Measurements from ENCODE around the gene PHF19.

DNA sequence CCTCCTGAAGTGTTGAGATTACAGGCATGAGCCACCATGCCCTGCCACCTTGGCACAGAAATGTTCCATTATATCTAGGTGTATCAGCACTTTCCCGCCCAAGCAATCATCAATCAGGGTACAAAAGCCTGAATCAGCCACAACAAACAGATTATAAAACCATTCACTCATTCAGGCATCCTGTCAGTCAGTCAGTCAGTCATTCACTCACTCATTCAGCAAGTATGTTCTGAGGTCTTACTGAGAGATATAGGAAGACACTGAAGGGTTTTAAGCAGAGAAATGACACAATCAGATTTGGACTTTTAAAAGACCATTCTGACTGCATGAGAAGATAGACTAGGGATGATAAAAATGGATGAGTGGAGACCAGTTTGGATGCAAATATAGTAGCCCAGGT lies 47.3 kb downstream of the PHF19 start:
- no peak for TF ChIP-seq EP300 (conservative IDR thresholded peaks at IDR 0.05; ENCODE audit: poor library complexity, severe bottlenecking)
- TF ChIP-seq, protein P1, sequence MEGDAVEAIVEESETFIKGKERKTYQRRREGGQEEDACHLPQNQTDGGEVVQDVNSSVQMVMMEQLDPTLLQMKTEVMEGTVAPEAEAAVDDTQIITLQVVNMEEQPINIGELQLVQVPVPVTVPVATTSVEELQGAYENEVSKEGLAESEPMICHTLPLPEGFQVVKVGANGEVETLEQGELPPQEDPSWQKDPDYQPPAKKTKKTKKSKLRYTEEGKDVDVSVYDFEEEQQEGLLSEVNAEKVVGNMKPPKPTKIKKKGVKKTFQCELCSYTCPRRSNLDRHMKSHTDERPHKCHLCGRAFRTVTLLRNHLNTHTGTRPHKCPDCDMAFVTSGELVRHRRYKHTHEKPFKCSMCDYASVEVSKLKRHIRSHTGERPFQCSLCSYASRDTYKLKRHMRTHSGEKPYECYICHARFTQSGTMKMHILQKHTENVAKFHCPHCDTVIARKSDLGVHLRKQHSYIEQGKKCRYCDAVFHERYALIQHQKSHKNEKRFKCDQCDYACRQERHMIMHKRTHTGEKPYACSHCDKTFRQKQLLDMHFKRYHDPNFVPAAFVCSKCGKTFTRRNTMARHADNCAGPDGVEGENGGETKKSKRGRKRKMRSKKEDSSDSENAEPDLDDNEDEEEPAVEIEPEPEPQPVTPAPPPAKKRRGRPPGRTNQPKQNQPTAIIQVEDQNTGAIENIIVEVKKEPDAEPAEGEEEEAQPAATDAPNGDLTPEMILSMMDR (IDR thresholded peaks at IDR 0.05; ENCODE audit: poor library complexity, severe bottlenecking) = no peak
- TF ChIP-seq EZH2 (IDR thresholded peaks at IDR 0.05; ENCODE audit: borderline replicate concordance, insufficient read depth, low read length, poor library complexity, severe bottlenecking) = no peak
- TF ChIP-seq MXI1 (conservative IDR thresholded peaks at IDR 0.05; ENCODE audit: poor library complexity, severe bottlenecking) = no peak
- no peak for TF ChIP-seq RAD21 (conservative IDR thresholded peaks at IDR 0.05)
- TF ChIP-seq, protein P2, sequence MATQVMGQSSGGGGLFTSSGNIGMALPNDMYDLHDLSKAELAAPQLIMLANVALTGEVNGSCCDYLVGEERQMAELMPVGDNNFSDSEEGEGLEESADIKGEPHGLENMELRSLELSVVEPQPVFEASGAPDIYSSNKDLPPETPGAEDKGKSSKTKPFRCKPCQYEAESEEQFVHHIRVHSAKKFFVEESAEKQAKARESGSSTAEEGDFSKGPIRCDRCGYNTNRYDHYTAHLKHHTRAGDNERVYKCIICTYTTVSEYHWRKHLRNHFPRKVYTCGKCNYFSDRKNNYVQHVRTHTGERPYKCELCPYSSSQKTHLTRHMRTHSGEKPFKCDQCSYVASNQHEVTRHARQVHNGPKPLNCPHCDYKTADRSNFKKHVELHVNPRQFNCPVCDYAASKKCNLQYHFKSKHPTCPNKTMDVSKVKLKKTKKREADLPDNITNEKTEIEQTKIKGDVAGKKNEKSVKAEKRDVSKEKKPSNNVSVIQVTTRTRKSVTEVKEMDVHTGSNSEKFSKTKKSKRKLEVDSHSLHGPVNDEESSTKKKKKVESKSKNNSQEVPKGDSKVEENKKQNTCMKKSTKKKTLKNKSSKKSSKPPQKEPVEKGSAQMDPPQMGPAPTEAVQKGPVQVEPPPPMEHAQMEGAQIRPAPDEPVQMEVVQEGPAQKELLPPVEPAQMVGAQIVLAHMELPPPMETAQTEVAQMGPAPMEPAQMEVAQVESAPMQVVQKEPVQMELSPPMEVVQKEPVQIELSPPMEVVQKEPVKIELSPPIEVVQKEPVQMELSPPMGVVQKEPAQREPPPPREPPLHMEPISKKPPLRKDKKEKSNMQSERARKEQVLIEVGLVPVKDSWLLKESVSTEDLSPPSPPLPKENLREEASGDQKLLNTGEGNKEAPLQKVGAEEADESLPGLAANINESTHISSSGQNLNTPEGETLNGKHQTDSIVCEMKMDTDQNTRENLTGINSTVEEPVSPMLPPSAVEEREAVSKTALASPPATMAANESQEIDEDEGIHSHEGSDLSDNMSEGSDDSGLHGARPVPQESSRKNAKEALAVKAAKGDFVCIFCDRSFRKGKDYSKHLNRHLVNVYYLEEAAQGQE (IDR thresholded peaks at IDR 0.05; ENCODE audit: borderline replicate concordance) = no peak
- no peak for TF ChIP-seq SMC3 (conservative IDR thresholded peaks at IDR 0.05; ENCODE audit: poor library complexity)
- no peak for TF ChIP-seq TAF1 (IDR thresholded peaks at IDR 0.05; ENCODE audit: low read depth)
- no peak for TF ChIP-seq POLR2AphosphoS5 (IDR thresholded peaks at IDR 0.05)

Measured in neural cell (in vitro differentiated cells).